Right kidney (tissue), 9 donors: Measurements from ENCODE around the gene CYP27B1.

Experiments used
- DNase-seq: peaks from one replicate; pipeline ENCODE4 v3.0.0-alpha.2; 2016
- long read RNA-seq, 8 donors: transcript quantifications; one replicate each; lab custom pipeline, GENCODE V29; 2026

Gene CYP27B1
- long read RNA-seq, donor 1: 0 reads
- long read RNA-seq, donor 2: 0 reads
- long read RNA-seq, donor 3: 0 reads
- long read RNA-seq, donor 4: 0 reads
- long read RNA-seq, donor 5: 0 reads
- long read RNA-seq, donor 6: 0 reads
- long read RNA-seq, donor 7: 0 reads
- long read RNA-seq, donor 8: 0 reads

GRCh38 chr12:57766464-57767304 is at the start of gene CYP27B1:
TSS of gene CYP27B1 (minus strand) at chr12:57767078. CDS start at chr12:57767041, 37 bp downstream.
- peak; percentile 38 for DNase-seq

GRCh38 chr12:57816001-57816854 is 49.4 kb upstream of the CYP27B1 start:
- no peak for DNase-seq

DNA sequence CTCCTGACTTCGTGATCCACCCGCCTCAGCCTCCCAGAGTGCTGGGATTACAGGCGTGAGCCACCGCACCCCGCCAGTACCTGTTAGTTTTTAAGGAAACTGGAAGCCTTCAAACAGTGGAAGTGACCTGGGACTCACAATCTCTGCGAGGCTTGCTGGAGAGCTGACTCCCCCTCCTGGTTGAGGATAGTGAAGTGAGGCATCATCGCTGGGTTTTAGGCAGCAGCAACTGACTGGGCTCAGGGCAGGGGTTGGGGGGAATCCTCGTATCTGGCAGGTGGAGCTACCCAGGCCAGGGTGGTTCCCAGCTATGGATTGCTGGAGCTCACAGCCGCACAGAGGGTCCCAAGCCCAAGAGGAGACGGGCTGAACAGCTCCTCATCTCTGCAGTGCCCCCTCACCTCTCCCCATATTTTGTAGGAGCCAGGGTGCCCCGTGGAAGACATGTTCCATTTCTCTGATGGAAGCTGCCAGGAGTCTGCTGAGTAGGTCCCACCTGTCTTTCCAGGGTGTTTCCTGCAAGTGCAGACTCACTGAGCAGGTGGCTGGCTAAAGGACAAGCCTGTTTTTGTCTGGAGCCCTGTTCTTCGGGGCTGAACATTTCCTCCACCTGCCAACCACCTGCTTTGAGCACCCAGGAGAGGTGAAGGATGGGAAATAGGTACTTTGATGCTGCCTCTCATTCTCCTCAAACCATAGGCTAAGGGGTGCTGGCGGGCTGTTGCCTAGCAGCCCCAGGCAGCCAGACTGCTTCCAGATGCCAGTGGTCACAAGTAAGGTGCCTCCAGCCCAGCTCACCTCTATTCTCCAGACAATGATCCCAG is 48.5 kb upstream of the CYP27B1 start:
- DNase-seq: no peak

DNA sequence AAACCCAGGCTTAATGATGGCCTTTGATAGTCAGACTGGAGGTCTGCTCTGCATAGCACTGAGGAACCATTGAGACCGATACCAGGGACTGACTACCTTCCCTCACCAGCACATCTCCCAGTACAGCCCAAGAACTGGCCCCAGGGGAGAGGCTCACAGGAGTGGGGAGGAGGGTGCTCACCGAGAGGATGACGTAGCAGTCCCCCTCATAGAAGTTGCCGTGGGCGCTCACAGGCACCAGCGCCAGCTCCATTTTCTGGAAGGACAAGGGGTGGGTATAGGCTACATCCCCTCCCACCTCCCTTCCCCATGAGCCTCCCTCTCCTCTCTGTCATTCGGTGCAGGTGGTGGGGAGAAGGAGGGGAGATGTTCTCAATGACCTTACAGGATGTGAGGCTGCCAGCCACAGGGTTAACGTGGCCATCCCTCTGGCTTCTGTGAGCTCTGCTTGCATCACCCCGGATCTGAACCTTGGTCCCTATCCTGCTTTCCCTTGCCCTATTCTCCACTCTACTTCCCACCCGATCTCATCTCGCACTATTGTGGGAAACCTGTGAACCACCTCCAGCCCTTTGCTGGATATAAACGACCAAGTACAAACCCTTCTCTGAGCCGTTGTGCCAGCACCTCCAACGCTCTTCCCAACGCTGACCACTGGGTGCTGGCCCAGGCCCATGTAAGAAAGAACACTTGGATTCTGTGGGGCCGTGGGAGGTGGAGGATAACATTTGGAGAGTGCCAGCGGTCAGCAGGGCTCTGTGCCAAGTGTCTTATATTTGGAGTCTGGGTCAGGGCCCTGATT is 47.3 kb upstream of the CYP27B1 start:
- no peak for DNase-seq

DNA sequence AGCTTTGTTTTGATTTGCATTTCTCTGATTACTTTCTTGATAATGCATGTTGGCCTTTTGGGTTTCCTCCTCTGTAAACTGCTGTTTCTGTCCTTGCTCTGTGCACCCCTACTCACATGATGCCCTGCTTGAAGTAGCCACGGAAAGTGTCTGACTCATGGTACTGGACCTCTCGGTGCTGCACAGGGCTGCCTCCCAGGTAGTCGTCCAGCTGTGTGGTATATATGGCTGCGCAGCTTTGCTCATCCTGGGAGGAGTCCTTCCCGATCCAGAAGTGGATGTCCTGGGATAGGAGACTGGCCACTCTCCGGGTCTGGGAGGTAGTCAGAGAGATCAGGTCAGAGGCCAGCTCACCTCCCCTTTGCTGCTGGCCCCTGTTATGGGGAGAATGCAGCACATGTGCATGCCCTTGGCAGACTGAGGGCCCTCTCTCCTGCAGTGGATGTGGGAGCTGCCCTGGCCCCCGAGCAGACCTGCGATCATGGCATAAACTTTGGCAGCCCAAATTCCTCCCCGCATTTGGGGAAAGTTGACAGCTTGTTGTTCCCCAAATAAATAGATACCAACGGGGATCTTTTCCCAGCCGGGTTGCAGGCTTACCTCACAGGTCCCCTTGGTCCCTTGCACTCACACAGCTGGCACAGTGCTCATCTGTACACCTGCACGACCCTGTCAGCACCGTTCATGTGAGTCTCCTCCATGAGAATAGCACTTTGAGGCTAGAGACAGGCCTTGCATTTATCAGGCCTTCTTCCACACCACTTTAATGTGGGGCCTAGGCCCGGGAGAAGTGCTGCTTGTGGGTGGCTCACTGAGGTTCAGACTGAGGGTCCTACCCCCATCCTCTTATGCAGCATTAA is 46.5 kb upstream of the CYP27B1 start:
- DNase-seq: no peak

DNA sequence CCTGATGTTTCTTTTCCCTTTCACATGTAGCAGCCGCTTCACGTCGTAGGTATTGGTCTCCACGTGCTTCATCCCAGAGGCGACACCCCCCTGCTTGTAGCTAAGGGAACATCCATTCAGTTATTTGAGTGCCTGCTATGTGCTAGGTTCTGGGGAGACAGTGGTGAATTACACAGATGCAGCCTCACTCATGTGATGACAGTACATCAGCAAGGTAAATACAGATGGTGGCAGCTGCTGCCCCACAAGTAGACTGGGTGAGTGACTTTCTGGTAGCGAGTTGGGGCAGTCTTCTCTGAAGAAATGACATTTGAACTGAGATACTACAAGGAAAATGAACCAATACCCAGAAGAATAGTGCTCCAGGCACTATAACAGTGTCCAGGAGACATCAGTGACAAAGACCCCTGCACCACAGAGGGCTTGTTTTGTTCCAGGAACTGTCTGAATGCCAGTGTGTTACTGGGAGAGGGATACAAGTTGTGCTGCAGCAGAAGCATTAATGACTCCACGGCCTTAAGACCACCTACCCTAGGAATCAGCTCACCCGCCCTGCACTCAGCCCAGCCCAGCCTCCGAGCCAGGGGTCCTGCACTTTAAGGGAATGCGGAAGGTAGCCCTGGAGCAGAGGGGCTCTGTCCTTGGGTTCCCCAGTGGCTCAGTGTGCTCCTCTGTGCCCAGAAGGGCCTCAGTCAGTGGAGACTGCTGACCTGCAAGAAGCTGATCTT is 44.3 kb upstream of the CYP27B1 start:
- no peak for DNase-seq

- no peak for DNase-seq
These were observed 43.6 kb upstream of the CYP27B1 start for GRCh38 chr12:57810450-57810849.

GRCh38 chr12:57809425-57809824 is 42.5 kb upstream of the CYP27B1 start:
- DNase-seq: no peak

- DNase-seq: no peak
These were observed 41.5 kb upstream of the CYP27B1 start for GRCh38 chr12:57808351-57808750.

GRCh38 chr12:57807285-57807684 is 40.4 kb upstream of the CYP27B1 start:
- DNase-seq: no peak

- no peak for DNase-seq
These were observed 39.8 kb upstream of the CYP27B1 start for GRCh38 chr12:57806677-57807076.

DNA sequence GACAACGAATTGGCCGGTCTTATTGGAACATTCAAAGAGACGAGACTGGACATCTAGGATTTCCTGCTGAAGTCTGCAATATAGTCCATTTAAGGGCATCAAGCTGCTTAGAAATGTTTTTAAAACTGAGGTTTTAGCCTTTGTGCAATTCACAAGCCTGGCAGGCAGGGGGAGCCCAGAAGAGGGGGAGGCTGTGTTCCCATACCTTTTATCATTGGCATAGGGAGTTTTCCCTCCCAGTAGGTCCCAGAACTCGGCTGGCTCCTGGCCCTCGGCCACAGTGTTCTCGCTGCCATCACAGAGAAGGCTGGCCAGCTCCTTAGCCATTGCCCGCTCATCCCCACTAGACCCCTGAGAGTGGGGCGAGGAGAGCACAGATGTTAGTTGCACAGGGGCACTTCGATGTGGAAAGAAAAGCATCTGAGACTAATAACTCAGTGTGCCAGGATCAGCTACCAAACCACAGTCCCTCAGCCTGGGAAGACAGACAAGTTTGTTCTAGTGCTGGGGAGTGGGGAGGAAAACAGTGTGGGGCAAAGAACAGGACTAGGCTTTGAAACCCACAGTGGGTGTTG is 36.5 kb upstream of the CYP27B1 start:
- DNase-seq: no peak

DNA sequence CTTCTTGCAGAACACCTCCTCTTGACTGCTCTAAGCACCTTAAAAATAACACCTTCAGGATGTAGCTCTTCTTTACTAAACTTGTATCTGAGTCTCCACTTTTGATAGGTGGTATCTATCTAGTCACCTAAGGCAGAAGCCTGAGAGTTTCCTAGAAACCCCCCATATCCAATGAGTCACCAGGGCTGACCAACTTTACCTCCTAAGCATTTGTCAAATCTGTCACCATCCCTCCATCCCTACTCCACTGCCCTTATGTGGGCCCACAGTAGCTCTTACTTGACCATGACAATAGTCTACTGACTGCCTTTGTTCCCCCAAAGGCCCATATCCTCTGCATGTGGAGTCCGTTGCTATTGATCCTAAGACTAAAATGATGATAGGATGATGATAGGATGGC is 35.7 kb upstream of the CYP27B1 start:
- no peak for DNase-seq

GRCh38 chr12:57800965-57801364 is 34.1 kb upstream of the CYP27B1 start:
- no peak for DNase-seq

GRCh38 chr12:57797933-57798332 is 31.1 kb upstream of the CYP27B1 start:
- DNase-seq: no peak

DNA sequence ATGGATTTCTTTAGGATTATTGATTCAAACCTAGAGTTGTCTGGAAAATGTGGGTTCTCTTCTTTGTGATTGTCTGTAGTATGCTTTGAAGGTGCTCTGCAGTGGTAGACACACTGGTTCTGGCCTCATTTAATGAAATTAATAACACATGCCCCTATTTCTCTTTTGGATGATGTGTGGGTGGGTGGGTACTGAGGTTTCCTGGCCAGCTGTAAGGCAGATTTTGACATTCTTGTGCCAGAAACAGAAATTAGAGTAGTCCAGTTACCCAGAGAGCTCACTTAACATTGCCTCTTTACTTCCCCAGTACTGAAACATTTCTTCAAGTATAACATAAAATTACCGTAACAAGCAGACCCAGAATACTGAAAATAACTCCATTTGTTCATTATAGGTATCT is 30.1 kb upstream of the CYP27B1 start:
- DNase-seq: no peak

DNA sequence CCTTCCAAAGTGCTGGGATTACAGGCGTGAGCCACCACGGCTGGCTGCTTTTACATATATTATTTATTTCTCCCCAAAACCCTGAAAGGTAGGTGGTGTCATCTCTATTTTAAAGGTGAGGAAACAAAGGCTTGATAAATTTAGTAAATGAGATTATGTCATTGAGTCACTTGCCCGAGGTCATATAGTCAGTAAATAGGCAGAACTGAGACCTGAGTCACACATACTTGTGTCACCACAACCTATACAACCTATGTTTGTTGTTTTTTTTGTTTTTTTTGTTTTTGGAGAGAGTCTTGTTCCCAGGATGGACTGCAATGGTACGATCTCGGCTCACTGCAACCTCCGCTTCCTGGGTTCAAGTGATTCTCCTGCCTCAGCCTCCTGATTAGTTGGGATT is 28.5 kb upstream of the CYP27B1 start:
- no peak for DNase-seq

DNA sequence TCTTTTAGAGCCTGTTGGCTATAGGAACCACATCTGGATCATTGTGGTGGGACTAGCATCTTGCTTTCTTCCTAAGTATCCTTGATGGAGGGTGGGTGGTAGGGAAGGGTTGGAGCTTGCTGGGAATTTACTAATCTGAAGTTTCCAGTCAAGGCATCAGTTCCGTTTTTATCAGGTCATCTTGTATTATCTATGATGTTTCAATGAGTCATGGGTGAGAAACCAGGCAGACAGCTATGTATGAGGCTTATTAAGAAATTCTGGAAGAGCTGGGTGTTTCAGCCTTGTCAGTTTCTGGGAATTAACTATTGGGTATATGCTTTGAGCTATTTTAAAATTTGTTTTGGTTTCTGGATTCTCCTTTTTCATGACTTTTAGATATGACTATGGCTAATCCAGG is 27.0 kb upstream of the CYP27B1 start:
- DNase-seq: no peak

DNA sequence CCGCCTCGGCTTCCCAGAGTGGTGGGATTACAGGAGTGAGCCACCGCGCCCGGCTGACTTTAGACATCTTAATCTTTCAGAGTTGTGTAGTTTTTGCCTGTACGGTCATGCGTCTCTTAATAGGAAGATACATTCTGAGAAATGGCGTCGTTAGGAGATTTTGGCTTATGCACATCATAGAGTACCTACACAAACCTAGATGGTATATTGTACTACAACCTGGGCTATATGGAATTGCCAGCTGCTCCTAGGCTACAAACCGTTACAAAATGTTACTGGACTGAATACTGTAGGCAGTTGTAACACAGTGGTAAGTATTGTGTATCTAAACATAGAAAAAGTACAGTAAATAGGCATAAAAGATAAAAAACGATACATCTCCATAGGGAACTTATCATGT is 17.0 kb upstream of the CYP27B1 start:
- no peak for DNase-seq
